ENCODE data around the gene DERA.

DNA sequence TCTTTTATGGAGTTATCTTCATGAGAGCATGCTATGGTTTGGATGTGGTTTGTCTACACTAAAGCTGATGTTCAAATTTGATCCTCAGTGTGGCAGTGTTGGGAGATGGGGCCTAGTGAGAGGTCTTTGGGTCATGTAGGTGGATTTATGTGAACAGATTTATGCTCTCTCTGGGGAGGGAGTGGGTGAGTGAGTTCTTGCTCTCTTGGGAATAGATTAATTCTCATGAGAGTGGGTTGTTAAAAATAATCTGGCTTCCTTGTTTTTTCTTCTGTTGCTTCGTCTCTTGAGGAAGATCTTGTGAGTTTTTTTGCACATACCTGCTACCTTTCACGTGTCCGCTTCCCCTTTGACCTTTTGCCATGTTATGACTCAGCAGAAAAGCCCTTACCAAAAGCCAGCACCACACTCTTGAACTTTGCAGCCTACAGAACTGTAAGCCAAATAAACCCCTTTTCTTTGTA, 20.5 kb downstream of the DERA start:
- TF ChIP-seq GABPB1 (CRISPR knock-in tag; IDR thresholded peaks at IDR 0.05) (no peak), EP300 (IDR thresholded peaks at IDR 0.05; ENCODE audit: low read depth in 2 of 2, low read length in 2 of 2) (no peak), EP300 (CRISPR knock-in tag; IDR thresholded peaks at IDR 0.05; ENCODE audit: borderline replicate concordance) (no peak), PCBP1 (IDR thresholded peaks at IDR 0.05; ENCODE audit: borderline replicate concordance, low read depth, low read length) (no peak), ZNF724P (CRISPR knock-in tag; IDR thresholded peaks at IDR 0.05; ENCODE audit: borderline replicate concordance) (no peak), JUND (CRISPR knock-in tag; IDR thresholded peaks at IDR 0.05) (no peak), POLR2AphosphoS5 (IDR thresholded peaks at IDR 0.05; ENCODE audit: low read depth, low read length) (no peak), MXI1 (IDR thresholded peaks at IDR 0.05; ENCODE audit: borderline replicate concordance, low read depth, low read length) (no peak), TCF7 (IDR thresholded peaks at IDR 0.05; ENCODE audit: low read depth) (no peak), KAT8 (CRISPR knock-in tag; IDR thresholded peaks at IDR 0.05) (no peak), ZZZ3 (CRISPR knock-in tag; IDR thresholded peaks at IDR 0.05; ENCODE audit: borderline replicate concordance) (no peak), MBNL3 (CRISPR knock-in tag; conservative IDR thresholded peaks at IDR 0.05) (no peak)
- TF ChIP-seq, protein P1, sequence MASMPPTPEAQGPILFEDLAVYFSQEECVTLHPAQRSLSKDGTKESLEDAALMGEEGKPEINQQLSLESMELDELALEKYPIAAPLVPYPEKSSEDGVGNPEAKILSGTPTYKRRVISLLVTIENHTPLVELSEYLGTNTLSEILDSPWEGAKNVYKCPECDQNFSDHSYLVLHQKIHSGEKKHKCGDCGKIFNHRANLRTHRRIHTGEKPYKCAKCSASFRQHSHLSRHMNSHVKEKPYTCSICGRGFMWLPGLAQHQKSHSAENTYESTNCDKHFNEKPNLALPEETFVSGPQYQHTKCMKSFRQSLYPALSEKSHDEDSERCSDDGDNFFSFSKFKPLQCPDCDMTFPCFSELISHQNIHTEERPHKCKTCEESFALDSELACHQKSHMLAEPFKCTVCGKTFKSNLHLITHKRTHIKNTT (CRISPR knock-in tag; IDR thresholded peaks at IDR 0.05), result no peak
- TF ChIP-seq, protein P2, sequence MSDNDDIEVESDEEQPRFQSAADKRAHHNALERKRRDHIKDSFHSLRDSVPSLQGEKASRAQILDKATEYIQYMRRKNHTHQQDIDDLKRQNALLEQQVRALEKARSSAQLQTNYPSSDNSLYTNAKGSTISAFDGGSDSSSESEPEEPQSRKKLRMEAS (IDR thresholded peaks at IDR 0.05), result peak; percentile 56; the same call in 1 of the 2 replicates

All from HepG2 (cell line).